SU-DHL-6 (cell line): Measurements from ENCODE around the gene VTA1.

Source experiments
- CTCF ChIP-seq: fragments of 200-600 bp; sonication (generic); IDR thresholded peaks from one replicate; pipeline ENCODE4 v1.5.1; 2017; ENCODE audit warnings: antibody characterized with exemption, mild to moderate bottlenecking, low read length, moderate library complexity; ENCODE audit not compliant: insufficient read depth, poor library complexity, severe bottlenecking
- EZH2phosphoT487 ChIP-seq: fragments of 200-600 bp; sonication (generic), shearing (Covaris generic); conservative IDR thresholded peaks from 2 replicates; pipeline ENCODE4 v1.6.1; 2018; ENCODE audit warnings: mild to moderate bottlenecking, antibody characterized with exemption, low read length, moderate library complexity, mixed read lengths

DNA sequence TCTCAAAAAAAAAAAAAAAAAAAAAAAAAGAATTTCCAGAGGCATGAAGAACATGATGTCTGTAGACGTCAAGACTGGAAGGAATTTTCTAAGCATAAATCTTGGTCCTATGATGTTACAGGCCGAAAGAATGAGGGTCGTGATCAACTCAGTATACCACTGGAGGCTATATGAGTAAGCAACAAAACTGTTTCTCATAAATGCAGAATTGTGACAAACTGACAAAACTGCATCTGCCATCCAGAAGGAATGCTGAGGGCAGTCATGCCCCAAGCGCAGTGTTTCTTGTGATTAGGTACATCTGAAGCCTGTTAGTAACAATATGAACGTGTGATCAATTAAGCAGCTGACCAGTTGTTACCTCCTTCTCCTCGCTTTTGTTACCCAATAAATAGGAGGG is 111.2 kb downstream of the VTA1 start:
- TF ChIP-seq CTCF, result no peak
- no peak for TF ChIP-seq EZH2phosphoT487
